IMR-90 (cell line): ENCODE data around the gene PKNOX1. TPM values are rescaled to one million over a fixed set of nuclear protein-coding genes. Genes with fewer than 3 reads are reported as not detected.

Source experiments
- ATAC-seq: fragments of 200-7000 bp; cut with Tn5 transposase; 2 replicates; pipeline ENCODE4 v1.9.1; 2020; ENCODE audit warnings: low read depth, mild to moderate bottlenecking, moderate library complexity
- BruUV-seq: library from RNA; stranded (reverse); fragments of 400-500 nt; replicated peaks from 2 replicates; lab custom pipeline; 2021; lab: Mats Ljungman, UMichigan
- CTCF ChIA-PET: fragments of 300-600 bp; formaldehyde crosslinking; extraction: SDS; loops from one replicate; lab custom pipeline; 2021; ENCODE audit warnings: antibody characterized with exemption; lab: Yijun Ruan, JAX
- POLR2A ChIA-PET: fragments of 300-600 bp; sonication (Branson Sonifier 250); formaldehyde crosslinking; loops from one replicate; lab custom pipeline; 2022; ENCODE audit warnings: antibody characterized with exemption; ENCODE audit not compliant: unreplicated experiment; lab: Charles Lee
- DNase-seq: peaks from one replicate; pipeline ENCODE4 v3.0.0; 2013
- H2AFZ ChIP-seq: replicated peaks from 2 replicates; pipeline ENCODE3; 2013; ENCODE audit warnings: low read length, mild to moderate bottlenecking; ENCODE audit not compliant: poor library complexity
- H2AK5ac ChIP-seq: 2 replicates; pipeline ENCODE4 v1.6.1; 2013; ENCODE audit warnings: low read depth, low read length, inconsistent platforms
- H2AK9ac ChIP-seq: replicated peaks from 2 replicates; pipeline ENCODE3; 2013; ENCODE audit warnings: mild to moderate bottlenecking, low read depth, low read length, moderate library complexity; ENCODE audit not compliant: poor library complexity
- H2BK120ac ChIP-seq: 2 replicates; pipeline ENCODE4 v1.6.1; 2013; ENCODE audit warnings: low read depth, low read length, inconsistent platforms
- H2BK15ac ChIP-seq: 3 replicates; pipeline ENCODE4 v1.6.1; 2013; ENCODE audit warnings: low read depth, low read length, inconsistent platforms
- H2BK20ac ChIP-seq: 2 replicates; pipeline ENCODE4 v1.6.1; 2013; ENCODE audit warnings: low read depth, mild to moderate bottlenecking, inconsistent platforms, low read length, moderate library complexity
- H2BK5ac ChIP-seq: 2 replicates; pipeline ENCODE4 v1.6.1; 2013; ENCODE audit warnings: mild to moderate bottlenecking, low read depth, low read length, inconsistent platforms; ENCODE audit not compliant: poor library complexity, severe bottlenecking
- H3K14ac ChIP-seq: replicated peaks from 2 replicates; pipeline ENCODE4 v1.6.1; 2013; ENCODE audit warnings: low read depth, low read length, inconsistent platforms
- H3K18ac ChIP-seq: 2 replicates; pipeline ENCODE4 v1.6.1; 2013; ENCODE audit warnings: low read depth, low read length, control low read depth
- H3K23ac ChIP-seq: 2 replicates; pipeline ENCODE4 v1.6.1; 2013; ENCODE audit warnings: low read depth, low read length, inconsistent platforms
- H3K27ac ChIP-seq: 2 replicates; pipeline ENCODE4 v1.5.1; 2013; ENCODE audit warnings: mild to moderate bottlenecking, control low read depth, low read length; ENCODE audit not compliant: insufficient read depth
- H3K27me3 ChIP-seq: 2 replicates; pipeline ENCODE4 v1.6.1; 2013; ENCODE audit warnings: low read length; ENCODE audit not compliant: control insufficient read depth, insufficient read depth
- H3K36me3 ChIP-seq: 2 replicates; pipeline ENCODE4 v1.6.1; 2013; ENCODE audit warnings: low read length, mixed read lengths; ENCODE audit not compliant: control insufficient read depth, insufficient read depth
- H3K4ac ChIP-seq: 2 replicates; pipeline ENCODE4 v1.6.1; 2013; ENCODE audit warnings: low read depth, low read length, inconsistent platforms
- H3K4me1 ChIP-seq: 2 replicates; pipeline ENCODE4 v1.6.1; 2013; ENCODE audit warnings: low read length, mixed read lengths; ENCODE audit not compliant: control insufficient read depth, insufficient read depth
- H3K4me2 ChIP-seq: 2 replicates; pipeline ENCODE4 v1.6.1; 2013; ENCODE audit warnings: low read depth, mild to moderate bottlenecking, control low read depth, low read length, moderate library complexity
- H3K4me3 ChIP-seq: 2 replicates; pipeline ENCODE4 v1.5.1; 2013; ENCODE audit warnings: low read depth, mild to moderate bottlenecking, control low read depth, low read length, moderate library complexity; ENCODE audit not compliant: insufficient read depth
- H3K56ac ChIP-seq: 2 replicates; pipeline ENCODE4 v1.6.1; 2013; ENCODE audit warnings: low read length, inconsistent platforms; ENCODE audit not compliant: insufficient read depth; ENCODE audit errors: extremely low read depth
- H3K79me1 ChIP-seq, 2 experiments: 2 replicates each; pipeline ENCODE4 v1.6.1; 2013; ENCODE audit warnings: low read length in 2 of 2, inconsistent platforms in 1 of 2, low read depth in 1 of 2
- H3K9ac ChIP-seq: 2 replicates; pipeline ENCODE4 v1.6.1; 2013; ENCODE audit warnings: low read depth, low read length, control low read depth
- H3K9me1 ChIP-seq: 2 replicates; pipeline ENCODE4 v1.6.1; 2013; ENCODE audit warnings: low read length, inconsistent platforms; ENCODE audit not compliant: insufficient read depth
- H3K9me3 ChIP-seq: 2 replicates; pipeline ENCODE4 v1.6.1; 2013; ENCODE audit warnings: low read length; ENCODE audit not compliant: control insufficient read depth, insufficient read depth
- H4K20me1 ChIP-seq: 2 replicates; pipeline ENCODE4 v1.6.1; 2013; ENCODE audit warnings: low read length, inconsistent platforms; ENCODE audit not compliant: insufficient read depth
- H4K5ac ChIP-seq: 2 replicates; pipeline ENCODE4 v1.6.1; 2013; ENCODE audit warnings: mild to moderate bottlenecking, low read depth, low read length, control low read depth
- H4K8ac ChIP-seq, 2 experiments: 2 replicates each; pipeline ENCODE4 v1.6.1; 2013; ENCODE audit warnings: low read depth in 2 of 2, low read length in 2 of 2, control low read depth in 1 of 2, inconsistent platforms in 1 of 2
- H4K91ac ChIP-seq: 2 replicates; pipeline ENCODE4 v1.6.1; 2013; ENCODE audit warnings: low read depth, low read length, inconsistent platforms; ENCODE audit not compliant: insufficient read depth
- BHLHE40 ChIP-seq: fragments of 150-350 bp; IDR thresholded peaks from 2 replicates; pipeline ENCODE4 v1.6.1; 2016; ENCODE audit warnings: mild to moderate bottlenecking, low read depth, low read length
- CEBPB ChIP-seq: IDR thresholded peaks from 2 replicates; pipeline ENCODE4 v1.6.1; 2012; ENCODE audit warnings: low read depth, low read length, improper control_type of control experiment
- CHD1 ChIP-seq: IDR thresholded peaks from 2 replicates; pipeline ENCODE4 v1.6.1; 2012; ENCODE audit warnings: low read depth, low read length, improper control_type of control experiment
- CTCF ChIP-seq: conservative IDR thresholded peaks from 2 replicates; pipeline ENCODE4 v1.5.1; 2012; ENCODE audit warnings: mild to moderate bottlenecking, low read depth, low read length, improper control_type of control experiment
- ELK1 ChIP-seq: fragments of 150-350 bp; IDR thresholded peaks from 2 replicates; pipeline ENCODE4 v1.6.1; 2016; ENCODE audit warnings: low read depth, mild to moderate bottlenecking, low read length, moderate library complexity, borderline replicate concordance
- FOS ChIP-seq: fragments of 150-350 bp; IDR thresholded peaks from 2 replicates; pipeline ENCODE4 v1.6.1; 2016; ENCODE audit warnings: low read depth, low read length
- MAFK ChIP-seq: IDR thresholded peaks from 2 replicates; pipeline ENCODE4 v1.6.1; 2012; ENCODE audit warnings: low read depth, low read length, improper control_type of control experiment
- MAZ ChIP-seq: IDR thresholded peaks from 2 replicates; pipeline ENCODE4 v1.6.1; 2012; ENCODE audit warnings: low read depth, mild to moderate bottlenecking, low read length, improper control_type of control experiment, moderate library complexity, borderline replicate concordance
- MXI1 ChIP-seq: IDR thresholded peaks from 2 replicates; pipeline ENCODE4 v1.6.1; 2012; ENCODE audit warnings: low read depth, mild to moderate bottlenecking, low read length, moderate library complexity, borderline replicate concordance
- NFE2L2 ChIP-seq: fragments of 150-350 bp; IDR thresholded peaks from 2 replicates; pipeline ENCODE4 v1.6.1; 2016; ENCODE audit warnings: low read depth, mild to moderate bottlenecking, low read length
- POLR2A ChIP-seq: IDR thresholded peaks from 2 replicates; pipeline ENCODE4 v1.6.1; 2012; ENCODE audit warnings: mild to moderate bottlenecking, low read depth, low read length
- RAD21 ChIP-seq: IDR thresholded peaks from 2 replicates; pipeline ENCODE4 v1.6.1; 2012; ENCODE audit warnings: low read length, improper control_type of control experiment
- RCOR1 ChIP-seq: IDR thresholded peaks from 2 replicates; pipeline ENCODE4 v1.6.1; 2012; ENCODE audit warnings: mild to moderate bottlenecking, low read length, improper control_type of control experiment; ENCODE audit not compliant: insufficient replicate concordance
- RFX5 ChIP-seq: IDR thresholded peaks from 2 replicates; pipeline ENCODE4 v1.8.0; 2012; ENCODE audit warnings: low read depth, mild to moderate bottlenecking, low read length, moderate library complexity
- SMC3 ChIP-seq: fragments of 150-350 bp; IDR thresholded peaks from 2 replicates; pipeline ENCODE4 v1.6.1; 2016; ENCODE audit warnings: low read depth, mild to moderate bottlenecking, antibody characterized with exemption, low read length, moderate library complexity
- USF2 ChIP-seq: fragments of 150-350 bp; IDR thresholded peaks from 2 replicates; pipeline ENCODE4 v1.6.1; 2017; ENCODE audit warnings: mild to moderate bottlenecking, antibody characterized with exemption, low read length, low read depth
- WGBS, 2 experiments: methylation state at CpG; one replicate each; pipeline versions ENCODE4 v1.1.5 to v1.1.7; 2013; ENCODE audit warnings: missing lambda C conversion rate in 2 of 2; ENCODE audit not compliant: insufficient read length in 1 of 2; ENCODE audit errors: extremely low coverage in 2 of 2; 5-methylcytosine and 5-hydroxymethylcytosine counted together
- dilution Hi-C: fragments of 300-500 bp; cut with HindIII; formaldehyde crosslinking; loops from one replicate; pipeline ENCODE4 v1.14.3; 2018; ENCODE audit warnings: low sequenced_read_pairs; ENCODE audit not compliant: unreplicated experiment
- in situ Hi-C: fragments of 300-500 bp; cut with MboI; formaldehyde crosslinking; loops from 3 replicates; pipeline ENCODE4 v1.14.3; 2019; ENCODE audit warnings: low sequenced_read_pairs, inconsistent platforms, mixed read lengths
- intact Hi-C: fragments of 100-400 bp; cut with micrococcal nuclease; formaldehyde crosslinking; loops from 2 replicates; pipeline ENCODE4 v1.10.0; 2022
- polyA plus RNA-seq, 3 experiments: library from polyadenylated mRNA; depleted of rRNA; stranded (reverse); fragments of >200 nt; gene quantifications; 2 replicates each; pipeline ENCODE4 v1.2.3, GENCODE V29; 2012; ENCODE audit warnings: low replicate concordance in 1 of 3
- total RNA-seq: library from RNA; depleted of rRNA; stranded (reverse); fragments of >200 nt; gene quantifications from 2 replicates; pipeline ENCODE4 v1.2.3, GENCODE V29; 2012

Gene PKNOX1
- total and polyA plus RNA-seq, 2 of the 4 experiments (the other 2 are of a cell fraction), result 35.0 to 61.0 TPM

GRCh38 chr21:42965211-42965560, 9.2 kb upstream of the PKNOX1 start:
- Histone ChIP-seq H3K9me3 (no peaks in the 10 kb centered on the region), H2AK9ac (no peak overlapping the region), H3K36me3 (no peaks in the 10 kb centered on the region), H4K8ac (no peak overlapping the region), H3K79me1 (no peaks in the 10 kb centered on the region), H3K9ac (no peak overlapping the region), H3K4me3 (no peak overlapping the region), H2AK5ac (no peak overlapping the region), H2BK5ac (no peak overlapping the region), H3K9me1 (no peaks in the 10 kb centered on the region), H3K27ac (no peak overlapping the region), H2AFZ (no peak overlapping the region), H3K4me1 (no peaks in the 10 kb centered on the region), H2BK20ac (no peak overlapping the region), H4K91ac (no peak overlapping the region), H3K56ac (no peak overlapping the region), H2BK15ac (no peak overlapping the region), H3K4me2 (no peak overlapping the region), H3K4ac (no peak overlapping the region), H4K5ac (no peak overlapping the region), H4K20me1 (no peaks in the 10 kb centered on the region), H3K27me3 (no peaks in the 10 kb centered on the region), H3K14ac (no peak overlapping the region), H3K18ac (no peak overlapping the region), H3K23ac (no peak overlapping the region), H2BK120ac (no peak overlapping the region)
- in situ Hi-C loops, result no loop called here
- ChIA-PET POLR2A (no interaction called here), CTCF (no interaction called here)
- no peak for DNase-seq
- intact Hi-C loops, result no loop called here
- 0% methylated on average over 1 of the region's 3 CpGs; no CpG with 5 or more reads in 1 of the 2 experiments for WGBS, 2 experiments
- no TSS peak for BruUV-seq
- TF ChIP-seq SMC3 (no peak), MXI1 (no peak), BHLHE40 (no peak), CTCF (no peak), RCOR1 (no peak), FOS (no peak), NFE2L2 (no peak), ELK1 (no peak), CEBPB (no peak), RFX5 (no peak), USF2 (no peak), CHD1 (no peak), MAFK (no peak), POLR2A (no peak), MAZ (no peak), RAD21 (no peak)
- dilution Hi-C loops, result no loop called here
- ATAC-seq, result no peak
